ENCODE data around the gene CADPS2.

DNA sequence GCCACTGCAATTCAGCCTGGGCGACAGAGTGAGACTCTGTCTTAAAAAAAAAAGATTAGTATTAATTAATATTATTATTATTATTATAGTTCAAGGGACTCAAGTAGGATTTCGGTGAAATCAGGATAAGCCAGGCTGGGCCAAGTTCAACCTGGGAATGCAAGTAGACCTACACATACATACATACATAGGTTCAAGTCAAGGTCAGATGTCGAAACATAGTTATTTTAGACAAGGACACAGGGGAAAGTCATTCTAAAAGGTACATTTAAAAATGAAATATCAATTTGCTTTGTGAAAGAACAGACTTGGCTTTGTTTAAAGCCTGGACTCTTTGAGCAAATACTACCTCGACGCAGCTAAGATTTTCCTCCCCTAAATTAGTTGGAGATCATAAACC lies 336.7 kb downstream of the CADPS2 start:
- TF ChIP-seq POLR2AphosphoS5 (IDR thresholded peaks at IDR 0.05; ENCODE audit: low read depth) (no peak), GABPA (IDR thresholded peaks at IDR 0.05; ENCODE audit: low read depth) (no peak)
- TF ChIP-seq, protein P1, sequence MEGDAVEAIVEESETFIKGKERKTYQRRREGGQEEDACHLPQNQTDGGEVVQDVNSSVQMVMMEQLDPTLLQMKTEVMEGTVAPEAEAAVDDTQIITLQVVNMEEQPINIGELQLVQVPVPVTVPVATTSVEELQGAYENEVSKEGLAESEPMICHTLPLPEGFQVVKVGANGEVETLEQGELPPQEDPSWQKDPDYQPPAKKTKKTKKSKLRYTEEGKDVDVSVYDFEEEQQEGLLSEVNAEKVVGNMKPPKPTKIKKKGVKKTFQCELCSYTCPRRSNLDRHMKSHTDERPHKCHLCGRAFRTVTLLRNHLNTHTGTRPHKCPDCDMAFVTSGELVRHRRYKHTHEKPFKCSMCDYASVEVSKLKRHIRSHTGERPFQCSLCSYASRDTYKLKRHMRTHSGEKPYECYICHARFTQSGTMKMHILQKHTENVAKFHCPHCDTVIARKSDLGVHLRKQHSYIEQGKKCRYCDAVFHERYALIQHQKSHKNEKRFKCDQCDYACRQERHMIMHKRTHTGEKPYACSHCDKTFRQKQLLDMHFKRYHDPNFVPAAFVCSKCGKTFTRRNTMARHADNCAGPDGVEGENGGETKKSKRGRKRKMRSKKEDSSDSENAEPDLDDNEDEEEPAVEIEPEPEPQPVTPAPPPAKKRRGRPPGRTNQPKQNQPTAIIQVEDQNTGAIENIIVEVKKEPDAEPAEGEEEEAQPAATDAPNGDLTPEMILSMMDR (IDR thresholded peaks at IDR 0.05; ENCODE audit: insufficient read depth, low read length), result no peak

All from HL-60 (cell line).